Fibroblast of lung (primary cell): ENCODE measurements around the gene SLC24A4.

Experiments
- CTCF ChIP-seq, 2 donors: IDR thresholded peaks in 1 of 2; conservative IDR thresholded peaks in 1 of 2; 1 replicate in 1 of 2; 2 replicates in 1 of 2; pipeline ENCODE4 v1.5.1; 2011 to 2012; ENCODE audit warnings: low read length in 2 of 2, control low read depth in 1 of 2, inconsistent platforms in 1 of 2, low read depth in 1 of 2, mild to moderate bottlenecking in 1 of 2
- EZH2 ChIP-seq: IDR thresholded peaks from 2 replicates; pipeline ENCODE4 v1.5.1; 2012; ENCODE audit warnings: low read length, control low read depth, mild to moderate bottlenecking; ENCODE audit errors: missing control alignments

DNA sequence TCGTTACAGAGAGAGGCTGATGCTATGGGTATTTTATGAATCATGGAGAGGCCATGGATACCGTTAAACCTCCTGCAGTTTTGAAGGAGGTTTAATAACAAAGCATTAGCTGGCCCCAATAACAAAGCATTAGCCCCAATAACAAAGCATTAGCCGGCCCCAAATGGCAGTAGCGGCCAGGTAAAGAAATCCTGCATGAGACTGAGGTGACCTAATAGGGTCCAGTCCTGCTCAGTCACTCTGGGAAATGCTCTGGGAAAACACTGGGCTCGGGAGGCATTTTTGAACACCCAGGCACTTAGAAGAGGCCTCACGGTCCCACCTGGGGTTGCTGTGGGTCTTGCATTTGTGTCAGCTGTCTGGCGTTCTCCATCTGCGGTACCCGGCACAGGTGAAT is 189.8 kb downstream of the SLC24A4 start:
- no peak for TF ChIP-seq CTCF (conservative IDR thresholded peaks at IDR 0.05 in 1 of 2, IDR thresholded peaks at IDR 0.05 in 1 of 2; ENCODE audit: low read depth in 1 of 2, low read length in 2 of 2)
- no peak for TF ChIP-seq EZH2
